Urothelium cell line (cell line): Measurements from ENCODE around the gene ASXL1.
"Not testable (repeated sequence)": the region's sequence is repeated elsewhere in the genome, so short reads cannot be mapped to it uniquely, and the experiment has no call there.

Experiments used
- DNase-seq: peaks from one replicate; pipeline ENCODE4 v3.0.0; 2011; ENCODE audit warnings: low spot score, mixed read lengths
- FAIRE-seq: peaks from 2 replicates; lab custom pipeline; 2011; peaks lifted over from hg19 to GRCh38; lab: Jason Lieb, UNC

Gene ASXL1

GRCh38 chr20:32357869-32358631, at the start of gene ASXL1:
Gene ASXL1 (plus strand): TSS chr20:32358331. CDS start chr20:32358776, 445 bp downstream.
- peak; percentile 46 for FAIRE-seq

GRCh38 chr20:32312718-32313424, 45.3 kb upstream of the ASXL1 start:
- no peak for FAIRE-seq

More at GRCh38 chr20:32357869-32358631, at the start of gene ASXL1:
- peak; percentile 98 for DNase-seq

GRCh38 chr20:32314768-32315167, 43.4 kb upstream of the ASXL1 start:
- FAIRE-seq = no peak
- DNase-seq = no peak

More at GRCh38 chr20:32312718-32313424, 45.3 kb upstream of the ASXL1 start:
- DNase-seq = no peak

- FAIRE-seq (no peak), DNase-seq (no peak)
These were observed 42.7 kb upstream of the ASXL1 start for GRCh38 chr20:32315399-32315798.

GRCh38 chr20:32315891-32316290, 42.2 kb upstream of the ASXL1 start:
- no peak for DNase-seq

GRCh38 chr20:32316667-32317066, 41.5 kb upstream of the ASXL1 start:
- FAIRE-seq = no peak
- no peak for DNase-seq

More at GRCh38 chr20:32315891-32316290, 42.2 kb upstream of the ASXL1 start:
- no peak for FAIRE-seq

- no peak for FAIRE-seq
- no peak for DNase-seq
These were observed 39.0 kb upstream of the ASXL1 start for GRCh38 chr20:32319100-32319499.

GRCh38 chr20:32320305-32320704, 37.8 kb upstream of the ASXL1 start:
- no peak for FAIRE-seq
- DNase-seq = no peak

GRCh38 chr20:32321390-32321789, 36.7 kb upstream of the ASXL1 start:
- no peak for DNase-seq

GRCh38 chr20:32322260-32322659, 35.9 kb upstream of the ASXL1 start:
- not testable (repeated sequence) for DNase-seq, FAIRE-seq

More at GRCh38 chr20:32321390-32321789, 36.7 kb upstream of the ASXL1 start:
- no peak for FAIRE-seq

- not testable (repeated sequence) for DNase-seq, FAIRE-seq
These were observed 34.4 kb upstream of the ASXL1 start for GRCh38 chr20:32323761-32324160.

GRCh38 chr20:32325706-32326503, 32.2 kb upstream of the ASXL1 start:
- no peak for DNase-seq
- no peak for FAIRE-seq

GRCh38 chr20:32326504-32326845, 31.7 kb upstream of the ASXL1 start:
- no peak for FAIRE-seq
- DNase-seq = no peak

- FAIRE-seq = no peak
- no peak for DNase-seq
These were observed 30.9 kb upstream of the ASXL1 start for GRCh38 chr20:32327087-32327681.

- no peak for DNase-seq
- no peak for FAIRE-seq
These were observed 28.1 kb upstream of the ASXL1 start for GRCh38 chr20:32329817-32330554.

- DNase-seq = no peak
- no peak for FAIRE-seq
These were observed 27.6 kb upstream of the ASXL1 start for GRCh38 chr20:32330555-32330897.

GRCh38 chr20:32332614-32333013, 25.5 kb upstream of the ASXL1 start:
- no peak for DNase-seq
- FAIRE-seq = no peak

GRCh38 chr20:32333181-32333987, 24.7 kb upstream of the ASXL1 start:
- no peak for DNase-seq
- FAIRE-seq = no peak
